ENCODE measurements around the gene SDS.

- TF ChIP-seq CTCF (IDR thresholded peaks at IDR 0.05) (no peak), POLR2AphosphoS5 (IDR thresholded peaks at IDR 0.05) (no peak), POLR2A (IDR thresholded peaks at IDR 0.05) (no peak), EP300 (IDR thresholded peaks at IDR 0.05) (no peak)
These were observed 34.0 kb upstream of the SDS start for GRCh38 chr12:113437729-113438100.

Measured in sigmoid colon (tissue), 4 donors.